HepG2 (cell line): ENCODE results near the gene TBKBP1. TPM values are rescaled to one million over a fixed set of nuclear protein-coding genes. Genes with fewer than 3 reads are reported as not detected.

Source experiments
- ARID5B ChIP-seq: IDR thresholded peaks from 2 replicates; pipeline ENCODE4 v1.4.0; 2020; ENCODE audit warnings: mild to moderate bottlenecking, missing genetic modification reagents
- ATF7-NPFF ChIP-seq: sonication (generic); formaldehyde crosslinking; IDR thresholded peaks from 2 replicates; pipeline ENCODE4 v1.8.1; 2023; ENCODE audit warnings: mild to moderate bottlenecking, low read depth, missing genetic modification reagents, moderate library complexity
- HINFP ChIP-seq: sonication (generic); formaldehyde crosslinking; IDR thresholded peaks from 2 replicates; pipeline ENCODE4 v1.4.0; 2020; ENCODE audit warnings: low read depth, mild to moderate bottlenecking, missing genetic modification reagents
- KMT2B ChIP-seq: IDR thresholded peaks from 2 replicates; pipeline ENCODE4 v1.6.1; 2016; ENCODE audit warnings: missing genetic modification reagents, missing compliant biosample characterization
- RARG ChIP-seq: sonication (generic); formaldehyde crosslinking; IDR thresholded peaks from 2 replicates; pipeline ENCODE4 v1.4.0; 2020; ENCODE audit warnings: low read depth, mild to moderate bottlenecking, missing genetic modification reagents
- RNF2 ChIP-seq: fragments of 450-650 bp; conservative IDR thresholded peaks from 2 replicates; pipeline ENCODE4 v1.6.1; 2016; ENCODE audit warnings: low read depth
- SALL1 ChIP-seq: sonication (generic); formaldehyde crosslinking; IDR thresholded peaks from 2 replicates; pipeline ENCODE4 v1.8.0; 2022; ENCODE audit warnings: mild to moderate bottlenecking, missing genetic modification reagents
- SCMH1 ChIP-seq: sonication (generic); formaldehyde crosslinking; IDR thresholded peaks from 2 replicates; pipeline ENCODE4 v1.9.0; 2021; ENCODE audit warnings: missing genetic modification reagents, mild to moderate bottlenecking, borderline replicate concordance
- SYNCRIP ChIP-seq: fragments of 200-400 bp; formaldehyde crosslinking; IDR thresholded peaks from 2 replicates; pipeline ENCODE4 v1.6.1; 2018; ENCODE audit warnings: mild to moderate bottlenecking, low read depth, low read length; ENCODE audit not compliant: insufficient read depth
- TCF7L2 ChIP-seq: IDR thresholded peaks from 2 replicates; pipeline ENCODE4 v1.6.1; 2011; ENCODE audit warnings: mild to moderate bottlenecking, low read depth, low read length, moderate library complexity
- U2AF1 ChIP-seq: fragments of 200-400 bp; formaldehyde crosslinking; optimal IDR thresholded peaks from 2 replicates; pipeline ENCODE3; 2017; ENCODE audit warnings: mild to moderate bottlenecking, low read depth, low read length
- ZBTB14 ChIP-seq: sonication (generic); formaldehyde crosslinking; IDR thresholded peaks from 2 replicates; pipeline ENCODE4 v1.4.0; 2020; ENCODE audit warnings: missing genetic modification reagents
- ZMAT3 ChIP-seq: sonication (generic); formaldehyde crosslinking; conservative IDR thresholded peaks from 2 replicates; pipeline ENCODE4 v1.7.0; 2021; ENCODE audit warnings: missing genetic modification reagents
- ZSCAN12 ChIP-seq: sonication (generic); formaldehyde crosslinking; IDR thresholded peaks from 2 replicates; pipeline ENCODE4 v1.9.0; 2021; ENCODE audit warnings: mild to moderate bottlenecking, missing genetic modification reagents
- polyA plus RNA-seq, 8 experiments: library from polyadenylated mRNA; depleted of rRNA in 3 of 8; stranded (reverse) in 7 of 8; unstranded in 1 of 8; fragments of >200 nt; fragmentation: Illumina TruSeq in 4 of 8; extraction: Trizol in 4 of 8; gene quantifications; 2 replicates each; pipeline versions ENCODE4 v1.2.1 to v1.2.3, GENCODE V29; 2011 to 2016; ENCODE audit warnings: low read depth in 4 of 8, missing spikeins in 1 of 8, mixed read lengths in 1 of 8; ENCODE audit not compliant: insufficient read depth in 1 of 8
- total RNA-seq, 5 experiments: library from RNA; depleted of rRNA; stranded (reverse); fragments of >200 nt; fragmentation: Illumina TruSeq; extraction: Trizol; gene quantifications; 2 replicates each; pipeline ENCODE4 v1.2.3, GENCODE V29; 2016; ENCODE audit warnings: low read depth in 1 of 5
- TF ChIP-seq, protein P1 (sequence below), 2 experiments: sonication (generic) in 1 of 2; formaldehyde crosslinking in 1 of 2; IDR thresholded peaks; 2 replicates each; pipeline versions ENCODE4 v1.6.1 to v1.9.0; 2014 to 2022; ENCODE audit warnings: antibody characterized with exemption in 1 of 2, borderline replicate concordance in 1 of 2, inconsistent platforms in 1 of 2, low read depth in 1 of 2, missing genetic modification reagents in 1 of 2

TBKBP1 gene
- total and polyA plus RNA-seq, 2 of the 13 experiments (the other 11 are each of a cell fraction or from before 2014, with no cell fraction given) = 2.6 to 7.0 TPM

GRCh38 chr17:47742319-47743181, 48.6 kb downstream of the TBKBP1 start (continued):
- TF ChIP-seq ATF7-NPFF (CRISPR knock-in tag) = 0 out of 2 replicates have a peak, but pooled peaks have one; percentile 25
- no peak for TF ChIP-seq RNF2
- TF ChIP-seq RARG (CRISPR knock-in tag) = no peak
- no peak for TF ChIP-seq KMT2B (CRISPR knock-in tag)
- TF ChIP-seq, protein P1, sequence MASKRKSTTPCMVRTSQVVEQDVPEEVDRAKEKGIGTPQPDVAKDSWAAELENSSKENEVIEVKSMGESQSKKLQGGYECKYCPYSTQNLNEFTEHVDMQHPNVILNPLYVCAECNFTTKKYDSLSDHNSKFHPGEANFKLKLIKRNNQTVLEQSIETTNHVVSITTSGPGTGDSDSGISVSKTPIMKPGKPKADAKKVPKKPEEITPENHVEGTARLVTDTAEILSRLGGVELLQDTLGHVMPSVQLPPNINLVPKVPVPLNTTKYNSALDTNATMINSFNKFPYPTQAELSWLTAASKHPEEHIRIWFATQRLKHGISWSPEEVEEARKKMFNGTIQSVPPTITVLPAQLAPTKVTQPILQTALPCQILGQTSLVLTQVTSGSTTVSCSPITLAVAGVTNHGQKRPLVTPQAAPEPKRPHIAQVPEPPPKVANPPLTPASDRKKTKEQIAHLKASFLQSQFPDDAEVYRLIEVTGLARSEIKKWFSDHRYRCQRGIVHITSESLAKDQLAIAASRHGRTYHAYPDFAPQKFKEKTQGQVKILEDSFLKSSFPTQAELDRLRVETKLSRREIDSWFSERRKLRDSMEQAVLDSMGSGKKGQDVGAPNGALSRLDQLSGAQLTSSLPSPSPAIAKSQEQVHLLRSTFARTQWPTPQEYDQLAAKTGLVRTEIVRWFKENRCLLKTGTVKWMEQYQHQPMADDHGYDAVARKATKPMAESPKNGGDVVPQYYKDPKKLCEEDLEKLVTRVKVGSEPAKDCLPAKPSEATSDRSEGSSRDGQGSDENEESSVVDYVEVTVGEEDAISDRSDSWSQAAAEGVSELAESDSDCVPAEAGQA (IDR thresholded peaks at IDR 0.05; ENCODE audit: low read depth) = no peak
- TF ChIP-seq, protein P1 (CRISPR knock-in tag; IDR thresholded peaks at IDR 0.05; ENCODE audit: borderline replicate concordance) = no peak
- 0 out of 2 replicates have a peak, but pooled peaks have one; percentile 35 for TF ChIP-seq ZMAT3 (CRISPR knock-in tag)
- TF ChIP-seq SALL1 (CRISPR knock-in tag) = peak; percentile 46; the same call in 1 of the 2 replicates
- TF ChIP-seq ARID5B (CRISPR knock-in tag) = no peak
- no peak for TF ChIP-seq SYNCRIP
- no peak for TF ChIP-seq SCMH1 (CRISPR knock-in tag)
- peak; percentile 82; the same call in 1 of the 2 replicates for TF ChIP-seq HINFP (CRISPR knock-in tag)
- TF ChIP-seq TCF7L2 = no peak
- TF ChIP-seq ZBTB14 = peak; percentile 73
- no peak for TF ChIP-seq ZSCAN12
- no peak for TF ChIP-seq U2AF1
